Measurements from ENCODE around the gene FMNL1.

The FMNL1 gene

GRCh38 chr17:45292696-45293412 is 71.2 kb downstream of the FMNL1 start:
- no peak for DNase-seq
- TF ChIP-seq, protein P1, sequence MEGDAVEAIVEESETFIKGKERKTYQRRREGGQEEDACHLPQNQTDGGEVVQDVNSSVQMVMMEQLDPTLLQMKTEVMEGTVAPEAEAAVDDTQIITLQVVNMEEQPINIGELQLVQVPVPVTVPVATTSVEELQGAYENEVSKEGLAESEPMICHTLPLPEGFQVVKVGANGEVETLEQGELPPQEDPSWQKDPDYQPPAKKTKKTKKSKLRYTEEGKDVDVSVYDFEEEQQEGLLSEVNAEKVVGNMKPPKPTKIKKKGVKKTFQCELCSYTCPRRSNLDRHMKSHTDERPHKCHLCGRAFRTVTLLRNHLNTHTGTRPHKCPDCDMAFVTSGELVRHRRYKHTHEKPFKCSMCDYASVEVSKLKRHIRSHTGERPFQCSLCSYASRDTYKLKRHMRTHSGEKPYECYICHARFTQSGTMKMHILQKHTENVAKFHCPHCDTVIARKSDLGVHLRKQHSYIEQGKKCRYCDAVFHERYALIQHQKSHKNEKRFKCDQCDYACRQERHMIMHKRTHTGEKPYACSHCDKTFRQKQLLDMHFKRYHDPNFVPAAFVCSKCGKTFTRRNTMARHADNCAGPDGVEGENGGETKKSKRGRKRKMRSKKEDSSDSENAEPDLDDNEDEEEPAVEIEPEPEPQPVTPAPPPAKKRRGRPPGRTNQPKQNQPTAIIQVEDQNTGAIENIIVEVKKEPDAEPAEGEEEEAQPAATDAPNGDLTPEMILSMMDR (IDR thresholded peaks at IDR 0.05; ENCODE audit: low read depth, low read length) = no peak
- peak overlapping the region; percentile 24 for H3K27ac ChIP-seq
- H3K36me3 ChIP-seq = peaks cover 32% of the 10 kb centered on the region
- no peaks in the 10 kb centered on the region for H3K9me3 ChIP-seq (ENCODE audit: severe bottlenecking)
- no peaks in the 10 kb centered on the region for H3K27me3 ChIP-seq (ENCODE audit: insufficient read depth, low read depth, severe bottlenecking)
- no peak overlapping the region for H3K4me3 ChIP-seq (ENCODE audit: low read depth, low read length)

DNA sequence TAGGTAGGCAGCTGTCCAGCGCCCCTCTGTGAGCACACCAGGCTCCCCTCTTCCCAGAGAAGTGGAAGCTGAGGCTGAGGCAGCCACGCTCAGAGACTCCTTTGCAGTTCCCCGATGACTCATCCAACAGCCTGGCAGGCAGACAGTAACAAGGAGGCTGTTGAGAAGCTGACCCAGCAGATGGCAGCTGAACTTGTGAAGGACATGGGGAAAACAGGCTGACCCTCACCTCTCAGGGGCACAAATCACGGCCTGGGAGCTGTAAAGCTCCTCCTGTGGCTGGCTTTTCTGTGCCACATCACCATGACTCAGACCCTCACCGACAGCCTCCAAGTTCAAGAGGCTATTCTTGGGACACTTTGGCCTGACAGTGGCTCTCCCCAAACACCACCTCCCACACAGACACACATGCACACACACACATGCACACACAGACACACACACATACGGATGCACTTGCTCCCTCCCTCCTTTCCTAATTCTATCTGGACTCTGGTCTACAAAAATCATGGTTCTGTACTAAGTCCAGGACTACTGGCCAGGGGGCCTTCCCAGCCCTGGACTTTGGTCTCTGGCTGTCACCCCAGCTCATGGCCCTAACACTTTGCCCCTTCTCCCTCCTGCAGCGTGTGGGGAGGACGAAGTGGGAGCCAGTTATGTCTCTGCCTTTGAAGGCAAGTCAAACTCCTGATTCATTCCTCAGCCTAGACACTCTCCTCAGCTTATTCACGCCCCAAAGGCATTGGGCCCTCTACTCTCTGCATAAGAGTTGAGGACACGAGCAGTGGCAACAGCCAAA is 71.9 kb downstream of the FMNL1 start:
- H3K27ac ChIP-seq = peak overlapping the region; percentile 24
- peaks cover 25% of the 10 kb centered on the region for H3K36me3 ChIP-seq

GRCh38 chr17:45294506-45294905 is 72.8 kb downstream of the FMNL1 start:
- Histone ChIP-seq H3K4me3 (ENCODE audit: low read depth, low read length) (no peak overlapping the region), H3K27me3 (ENCODE audit: insufficient read depth, low read depth, severe bottlenecking) (no peaks in the 10 kb centered on the region), H3K9me3 (ENCODE audit: severe bottlenecking) (no peaks in the 10 kb centered on the region), H3K27ac (no peak overlapping the region), H3K36me3 (peaks cover 23% of the 10 kb centered on the region)
- TF ChIP-seq, protein P1 (IDR thresholded peaks at IDR 0.05; ENCODE audit: low read depth, low read length) = no peak
- no peak for DNase-seq

More for the DNA sequence above, 71.9 kb downstream of the FMNL1 start:
- TF ChIP-seq, protein P1 (IDR thresholded peaks at IDR 0.05; ENCODE audit: low read depth, low read length) = no peak
- DNase-seq = peak; percentile 70
- H3K27me3 ChIP-seq (ENCODE audit: insufficient read depth, low read depth, severe bottlenecking) = no peaks in the 10 kb centered on the region
- no peak overlapping the region for H3K4me3 ChIP-seq (ENCODE audit: low read depth, low read length)
- no peaks in the 10 kb centered on the region for H3K9me3 ChIP-seq (ENCODE audit: severe bottlenecking)

- DNase-seq = no peak
- H3K36me3 ChIP-seq = peaks cover 11% of the 10 kb centered on the region
- TF ChIP-seq, protein P1 (IDR thresholded peaks at IDR 0.05; ENCODE audit: low read depth, low read length) = no peak
- no peak overlapping the region for H3K4me3 ChIP-seq (ENCODE audit: low read depth, low read length)
- H3K9me3 ChIP-seq (ENCODE audit: severe bottlenecking) = no peaks in the 10 kb centered on the region
- no peak overlapping the region for H3K27ac ChIP-seq
- H3K27me3 ChIP-seq (ENCODE audit: insufficient read depth, low read depth, severe bottlenecking) = no peaks in the 10 kb centered on the region
These were observed 74.5 kb downstream of the FMNL1 start for GRCh38 chr17:45296003-45296832.

DNA sequence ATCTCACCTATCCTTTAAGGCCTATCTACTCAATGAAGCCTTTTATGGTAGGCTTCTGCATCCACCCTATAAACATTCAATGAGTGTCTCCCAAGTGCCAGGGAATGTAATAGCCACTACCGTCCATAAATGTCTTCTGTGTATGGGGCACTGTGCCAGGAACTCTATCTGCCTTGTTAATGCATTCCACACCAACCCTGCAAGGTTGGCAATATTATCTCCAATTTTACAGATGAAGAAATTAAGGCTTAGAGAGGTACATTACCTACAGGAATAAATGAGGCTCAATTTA is 75.1 kb downstream of the FMNL1 start:
- peaks cover 11% of the 10 kb centered on the region for H3K36me3 ChIP-seq
- no peaks in the 10 kb centered on the region for H3K27me3 ChIP-seq (ENCODE audit: insufficient read depth, low read depth, severe bottlenecking)
- TF ChIP-seq, protein P1 (IDR thresholded peaks at IDR 0.05; ENCODE audit: low read depth, low read length) = no peak
- DNase-seq = no peak
- no peaks in the 10 kb centered on the region for H3K9me3 ChIP-seq (ENCODE audit: severe bottlenecking)
- no peak overlapping the region for H3K4me3 ChIP-seq (ENCODE audit: low read depth, low read length)
- H3K27ac ChIP-seq = no peak overlapping the region
